Measurements from ENCODE around the gene FNDC10. TPM values are rescaled to one million over a fixed set of nuclear protein-coding genes. Genes with fewer than 3 reads are reported as not detected.
"Not testable (repeated sequence)": the region's sequence is repeated elsewhere in the genome, so short reads cannot be mapped to it uniquely, and the experiment has no call there.

FNDC10 gene
- total RNA-seq, 4 donors from 2014 or later, result 0.50 to 1.9 (median 0.84) TPM; not detected in 1

- Histone ChIP-seq H3K36me3 (peaks cover 15 to 34% (median 28%) of the 10 kb centered on the region in 4 donors), H3K27me3 (peaks cover 10 to 27% (median 22%) of the 10 kb centered on the region in 4 donors), H3K4me1 (peaks cover 10 to 26% (median 25%) of the 10 kb centered on the region in 4 donors)
- DNase-seq (ENCODE audit: extremely low spot score); H3K9me3 ChIP-seq; intact Hi-C loops (cut with DNase I); H3K27ac ChIP-seq (replicated peaks in 1 of 4); H3K4me3 ChIP-seq: not testable (repeated sequence)
- WGBS, result 98% methylated on average over 8 of the region's 13 CpGs
Observed at GRCh38 chr1:1634613-1635012, 34.7 kb upstream of the FNDC10 start.

GRCh38 chr1:1633409-1633808 is 33.5 kb upstream of the FNDC10 start:
- peaks cover 10 to 26% (median 25%) of the 10 kb centered on the region in 4 donors for H3K4me1 ChIP-seq
- DNase-seq (ENCODE audit: extremely low spot score); H3K9me3 ChIP-seq; H3K4me3 ChIP-seq; intact Hi-C loops (cut with DNase I); H3K27ac ChIP-seq (replicated peaks in 1 of 4): not testable (repeated sequence)
- H3K27me3 ChIP-seq, result peaks cover 10 to 39% (median 22%) of the 10 kb centered on the region in 4 donors
- peaks cover 19 to 35% (median 27%) of the 10 kb centered on the region in 4 donors for H3K36me3 ChIP-seq
- no CpG with 5 or more reads among the region's 35 CpGs for WGBS

- TF ChIP-seq POLR2A (IDR thresholded peaks at IDR 0.05; ENCODE audit: low read depth), result no peak
- TF ChIP-seq, protein P1, sequence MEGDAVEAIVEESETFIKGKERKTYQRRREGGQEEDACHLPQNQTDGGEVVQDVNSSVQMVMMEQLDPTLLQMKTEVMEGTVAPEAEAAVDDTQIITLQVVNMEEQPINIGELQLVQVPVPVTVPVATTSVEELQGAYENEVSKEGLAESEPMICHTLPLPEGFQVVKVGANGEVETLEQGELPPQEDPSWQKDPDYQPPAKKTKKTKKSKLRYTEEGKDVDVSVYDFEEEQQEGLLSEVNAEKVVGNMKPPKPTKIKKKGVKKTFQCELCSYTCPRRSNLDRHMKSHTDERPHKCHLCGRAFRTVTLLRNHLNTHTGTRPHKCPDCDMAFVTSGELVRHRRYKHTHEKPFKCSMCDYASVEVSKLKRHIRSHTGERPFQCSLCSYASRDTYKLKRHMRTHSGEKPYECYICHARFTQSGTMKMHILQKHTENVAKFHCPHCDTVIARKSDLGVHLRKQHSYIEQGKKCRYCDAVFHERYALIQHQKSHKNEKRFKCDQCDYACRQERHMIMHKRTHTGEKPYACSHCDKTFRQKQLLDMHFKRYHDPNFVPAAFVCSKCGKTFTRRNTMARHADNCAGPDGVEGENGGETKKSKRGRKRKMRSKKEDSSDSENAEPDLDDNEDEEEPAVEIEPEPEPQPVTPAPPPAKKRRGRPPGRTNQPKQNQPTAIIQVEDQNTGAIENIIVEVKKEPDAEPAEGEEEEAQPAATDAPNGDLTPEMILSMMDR (IDR thresholded peaks at IDR 0.05), result no peak
- TF ChIP-seq POLR2AphosphoS5 (IDR thresholded peaks at IDR 0.05), result no peak
- TF ChIP-seq EP300 (IDR thresholded peaks at IDR 0.05), result no peak
- 6% methylated on average over 14 of the region's 48 CpGs for WGBS
- intact Hi-C loops (cut with DNase I), result no loop called here
Observed at GRCh38 chr1:1631782-1632420, 32.0 kb upstream of the FNDC10 start, which contains the start of gene MMP23B. Gene MMP23B, plus strand, starts transcription at chr1:1632173. Its CDS starts 46 bp downstream, at chr1:1632219.

DNA sequence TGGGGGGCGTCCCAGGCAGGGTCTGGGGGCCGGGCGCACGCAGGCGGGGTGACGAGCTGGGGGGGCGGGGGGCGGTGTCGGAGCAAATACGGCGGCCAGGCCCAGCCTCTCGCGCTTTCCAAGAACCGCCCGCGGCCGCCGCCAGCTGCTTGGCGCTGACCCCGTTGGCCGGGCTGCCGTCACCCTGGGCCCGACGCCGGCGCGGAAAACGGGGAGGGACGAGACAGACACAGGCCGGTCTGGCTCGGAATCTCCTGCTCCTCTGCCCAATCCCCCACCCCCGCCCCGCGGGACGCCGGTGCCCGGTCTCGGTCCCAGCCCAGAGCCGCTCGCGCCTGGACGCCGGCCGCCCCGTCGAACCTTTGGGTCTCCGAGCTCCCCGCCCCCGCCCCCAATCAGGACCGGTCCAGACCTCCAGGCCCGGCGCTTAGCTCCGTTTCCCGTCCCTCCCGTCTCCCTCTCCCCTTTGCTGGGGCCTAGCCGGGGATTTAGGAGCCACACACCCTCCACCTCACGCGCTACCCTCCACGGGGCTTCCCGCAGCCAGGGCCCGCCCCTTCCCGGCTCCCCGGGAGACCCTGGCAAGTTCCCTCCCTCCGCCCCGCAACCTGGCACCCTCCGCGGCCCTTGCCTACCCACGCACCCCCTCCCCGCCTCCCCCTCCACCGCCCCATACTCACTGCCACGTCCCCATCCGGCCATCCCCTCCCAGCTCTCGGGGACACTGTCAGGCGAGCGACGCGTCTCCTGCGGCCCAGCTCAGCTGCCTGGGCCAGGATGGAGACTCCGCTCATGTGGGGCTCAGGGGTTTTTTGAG is 31.2 kb upstream of the FNDC10 start:
- intact Hi-C loops (cut with DNase I), result no loop called here
- 3% methylated on average over 33 of the region's 79 CpGs for WGBS

More at GRCh38 chr1:1631782-1632420, 32.0 kb upstream of the FNDC10 start, which contains the start of gene MMP23B:
- peak within 1 kb of the TSS; percentile 41 to 54 (median 46) for H3K4me3 ChIP-seq
- peak within 1 kb of the TSS; percentile 77 to 87 (median 82) for H3K27ac ChIP-seq (replicated peaks in 1 of 4)
- no peaks in the 10 kb centered on the region for H3K9me3 ChIP-seq
- DNase-seq (ENCODE audit: extremely low spot score), result no peak
- peaks cover 21 to 36% (median 29%) of the 10 kb centered on the region in 4 donors for H3K36me3 ChIP-seq
- peaks cover 10 to 26% (median 25%) of the 10 kb centered on the region in 4 donors for H3K4me1 ChIP-seq
- peaks cover 10 to 44% (median 22%) of the 10 kb centered on the region in 4 donors for H3K27me3 ChIP-seq

GRCh38 chr1:1630191-1630964 is 30.4 kb upstream of the FNDC10 start:
- Histone ChIP-seq H3K4me3 (peak overlapping the region; percentile 41 to 54 (median 46)), H3K9me3 (no peaks in the 10 kb centered on the region), H3K36me3 (peaks cover 14 to 43% (median 29%) of the 10 kb centered on the region in 4 donors), H3K4me1 (peaks cover 12 to 26% (median 25%) of the 10 kb centered on the region in 4 donors), H3K27ac (replicated peaks in 1 of 4) (peak overlapping the region; percentile 77 to 87 (median 82)), H3K27me3 (peaks cover 10 to 44% (median 22%) of the 10 kb centered on the region in 4 donors)
- TF ChIP-seq POLR2AphosphoS5 (IDR thresholded peaks at IDR 0.05), result peak; percentile 56 to 64
- TF ChIP-seq POLR2A (IDR thresholded peaks at IDR 0.05; ENCODE audit: low read depth), result no peak
- DNase-seq (ENCODE audit: extremely low spot score), result peak; percentile 93
- 25% methylated on average over 13 of the region's 81 CpGs for WGBS
- intact Hi-C loops (cut with DNase I), result no loop called here

More for the DNA sequence above, 31.2 kb upstream of the FNDC10 start:
- Histone ChIP-seq H3K36me3 (peaks cover 14 to 36% (median 27%) of the 10 kb centered on the region in 4 donors), H3K4me3 (peak overlapping the region; percentile 41 to 54 (median 46)), H3K27me3 (peaks cover 10 to 44% (median 22%) of the 10 kb centered on the region in 4 donors), H3K9me3 (no peaks in the 10 kb centered on the region), H3K27ac (replicated peaks in 1 of 4) (peak overlapping the region; percentile 77 to 87 (median 82)), H3K4me1 (peaks cover 10 to 26% (median 25%) of the 10 kb centered on the region in 4 donors)
- no peak for DNase-seq (ENCODE audit: extremely low spot score)
- peak; percentile 6 to 38 for TF ChIP-seq POLR2AphosphoS5 (IDR thresholded peaks at IDR 0.05)
- TF ChIP-seq, protein P1 (IDR thresholded peaks at IDR 0.05), result no peak

Measured in esophagus muscularis mucosa (tissue), 4 donors.